SJCRH30 (cell line): ENCODE results near the gene OMP. TPM values are rescaled to one million over a fixed set of nuclear protein-coding genes. Genes with fewer than 3 reads are reported as not detected.
A peak's percentile ranks its signal among the peaks of the same experiment; 100 is the strongest.

Experiments
- DNase-seq, 2 experiments: peaks; one replicate each; pipeline ENCODE4 v3.0.0-alpha.2; 2015 to 2020
- H3K27ac ChIP-seq: fragments of 250-450 bp; sonication (Bioruptor Pico); 2 replicates; pipeline ENCODE4 v1.5.1; 2020; ENCODE audit warnings: mild to moderate bottlenecking, moderate library complexity
- H3K27me3 ChIP-seq: fragments of 250-450 bp; sonication (Bioruptor Pico); 2 replicates; pipeline ENCODE4 v1.5.1; 2020; ENCODE audit warnings: mild to moderate bottlenecking, moderate library complexity
- H3K36me3 ChIP-seq: fragments of 250-450 bp; sonication (Bioruptor Pico); 2 replicates; pipeline ENCODE4 v1.5.1; 2020; ENCODE audit warnings: mild to moderate bottlenecking, moderate library complexity
- H3K4me1 ChIP-seq: fragments of 250-450 bp; sonication (Bioruptor Pico); 2 replicates; pipeline ENCODE4 v1.5.1; 2020; ENCODE audit warnings: mild to moderate bottlenecking, moderate library complexity
- H3K4me3 ChIP-seq: fragments of 250-450 bp; sonication (Bioruptor Pico); 2 replicates; pipeline ENCODE4 v1.5.1; 2020; ENCODE audit warnings: mild to moderate bottlenecking, moderate library complexity
- H3K9me3 ChIP-seq: fragments of 250-450 bp; sonication (Bioruptor Pico); replicated peaks from 2 replicates; pipeline ENCODE4 v1.5.1; 2020; ENCODE audit warnings: mild to moderate bottlenecking, moderate library complexity
- total RNA-seq: library from RNA; depleted of rRNA; stranded (reverse); fragments of >200 nt; shearing (Covaris generic); gene quantifications from 2 replicates; pipeline ENCODE4 v1.2.3, GENCODE V29; 2014

Gene OMP
- total RNA-seq, 1 experiment from 2014 or later: 0.67 TPM

- H3K27ac ChIP-seq: no peak overlapping the region
- no peaks in the 10 kb centered on the region for H3K4me1 ChIP-seq
- no peaks in the 10 kb centered on the region for H3K9me3 ChIP-seq
- no peaks in the 10 kb centered on the region for H3K36me3 ChIP-seq
- no peak overlapping the region for H3K4me3 ChIP-seq
- no peaks in the 10 kb centered on the region for H3K27me3 ChIP-seq
- no peak for DNase-seq
Measured at GRCh38 chr11:77100166-77101042, 2.2 kb upstream of the OMP start.

- Histone ChIP-seq H3K4me1 (no peaks in the 10 kb centered on the region), H3K27ac (no peak overlapping the region), H3K4me3 (no peak overlapping the region), H3K36me3 (no peaks in the 10 kb centered on the region), H3K9me3 (no peaks in the 10 kb centered on the region), H3K27me3 (no peaks in the 10 kb centered on the region)
- DNase-seq: peak in 1 of 2 experiments; percentile 31
Measured at GRCh38 chr11:77101043-77101537, 1.6 kb upstream of the OMP start.

GRCh38 chr11:77103319-77103718, 679 bp downstream of the OMP start:
- no peak overlapping the region for H3K27ac ChIP-seq
- no peak overlapping the region for H3K4me3 ChIP-seq
- H3K27me3 ChIP-seq: no peaks in the 10 kb centered on the region
- no peaks in the 10 kb centered on the region for H3K9me3 ChIP-seq
- DNase-seq: no peak
- peaks cover 14% of the 10 kb centered on the region for H3K4me1 ChIP-seq
- no peaks in the 10 kb centered on the region for H3K36me3 ChIP-seq

GRCh38 chr11:77104727-77105126, 2.1 kb downstream of the OMP start:
- DNase-seq: no peak

GRCh38 chr11:77106321-77106720, 3.7 kb downstream of the OMP start:
- Histone ChIP-seq H3K36me3 (no peaks in the 10 kb centered on the region), H3K4me1 (peaks cover 29% of the 10 kb centered on the region)
- no peak for DNase-seq

More at GRCh38 chr11:77104727-77105126, 2.1 kb downstream of the OMP start:
- H3K4me1 ChIP-seq: peaks cover 28% of the 10 kb centered on the region
- no peaks in the 10 kb centered on the region for H3K27me3 ChIP-seq
- H3K4me3 ChIP-seq: no peak overlapping the region
- H3K9me3 ChIP-seq: no peaks in the 10 kb centered on the region
- H3K36me3 ChIP-seq: no peaks in the 10 kb centered on the region
- no peak overlapping the region for H3K27ac ChIP-seq

GRCh38 chr11:77106759-77107158, 4.1 kb downstream of the OMP start:
- no peak for DNase-seq
- H3K27me3 ChIP-seq: no peaks in the 10 kb centered on the region
- no peak overlapping the region for H3K27ac ChIP-seq
- H3K4me1 ChIP-seq: peaks cover 29% of the 10 kb centered on the region
- H3K36me3 ChIP-seq: no peaks in the 10 kb centered on the region
- no peak overlapping the region for H3K4me3 ChIP-seq
- H3K9me3 ChIP-seq: no peaks in the 10 kb centered on the region

More at GRCh38 chr11:77106321-77106720, 3.7 kb downstream of the OMP start:
- H3K9me3 ChIP-seq: no peaks in the 10 kb centered on the region
- H3K27ac ChIP-seq: no peak overlapping the region
- H3K4me3 ChIP-seq: no peak overlapping the region
- no peaks in the 10 kb centered on the region for H3K27me3 ChIP-seq

- peak; percentile 57 to 62 for DNase-seq
Measured at GRCh38 chr11:77107950-77108349, 5.3 kb downstream of the OMP start.

GRCh38 chr11:77108436-77108835, 5.8 kb downstream of the OMP start:
- no peak for DNase-seq
- Histone ChIP-seq H3K27me3 (no peaks in the 10 kb centered on the region), H3K4me3 (no peak overlapping the region), H3K36me3 (no peaks in the 10 kb centered on the region), H3K4me1 (peaks cover 29% of the 10 kb centered on the region), H3K27ac (no peak overlapping the region), H3K9me3 (no peaks in the 10 kb centered on the region)

More at GRCh38 chr11:77107950-77108349, 5.3 kb downstream of the OMP start:
- Histone ChIP-seq H3K36me3 (no peaks in the 10 kb centered on the region), H3K27ac (no peak overlapping the region), H3K9me3 (no peaks in the 10 kb centered on the region), H3K4me3 (no peak overlapping the region), H3K27me3 (no peaks in the 10 kb centered on the region), H3K4me1 (peaks cover 29% of the 10 kb centered on the region)

- peak; percentile 73 to 74 for DNase-seq
- H3K36me3 ChIP-seq: no peaks in the 10 kb centered on the region
- no peak overlapping the region; the same call in 1 of the 2 replicates for H3K27ac ChIP-seq
- H3K27me3 ChIP-seq: no peaks in the 10 kb centered on the region
- H3K4me1 ChIP-seq: peaks cover 29% of the 10 kb centered on the region
- H3K9me3 ChIP-seq: no peaks in the 10 kb centered on the region
- no peak overlapping the region for H3K4me3 ChIP-seq
Measured at GRCh38 chr11:77109236-77110019, 6.8 kb downstream of the OMP start.

- H3K4me1 ChIP-seq: peaks cover 29% of the 10 kb centered on the region
Measured at GRCh38 chr11:77110836-77111235, 8.2 kb downstream of the OMP start.

GRCh38 chr11:77111277-77111676, 8.6 kb downstream of the OMP start:
- no peak for DNase-seq
- H3K36me3 ChIP-seq: no peaks in the 10 kb centered on the region
- peaks cover 29% of the 10 kb centered on the region for H3K4me1 ChIP-seq
- H3K27me3 ChIP-seq: no peaks in the 10 kb centered on the region
- no peak overlapping the region for H3K27ac ChIP-seq
- no peaks in the 10 kb centered on the region for H3K9me3 ChIP-seq
- H3K4me3 ChIP-seq: no peak overlapping the region

More at GRCh38 chr11:77110836-77111235, 8.2 kb downstream of the OMP start:
- DNase-seq: no peak
- Histone ChIP-seq H3K27ac (no peak overlapping the region), H3K36me3 (no peaks in the 10 kb centered on the region), H3K9me3 (no peaks in the 10 kb centered on the region), H3K4me3 (no peak overlapping the region), H3K27me3 (no peaks in the 10 kb centered on the region)

- Histone ChIP-seq H3K9me3 (no peaks in the 10 kb centered on the region), H3K36me3 (no peaks in the 10 kb centered on the region), H3K27me3 (no peaks in the 10 kb centered on the region), H3K27ac (no peak overlapping the region), H3K4me1 (peaks cover 28% of the 10 kb centered on the region), H3K4me3 (no peak overlapping the region)
- no peak for DNase-seq
Measured at GRCh38 chr11:77111946-77112345, 9.3 kb downstream of the OMP start.

- Histone ChIP-seq H3K27ac (no peak overlapping the region), H3K36me3 (no peaks in the 10 kb centered on the region), H3K4me1 (peaks cover 21% of the 10 kb centered on the region), H3K4me3 (no peak overlapping the region), H3K9me3 (no peaks in the 10 kb centered on the region), H3K27me3 (no peaks in the 10 kb centered on the region)
- DNase-seq: no peak
Measured at GRCh38 chr11:77112641-77113381, 10.2 kb downstream of the OMP start.

GRCh38 chr11:77113382-77114088, 10.9 kb downstream of the OMP start:
- Histone ChIP-seq H3K36me3 (no peaks in the 10 kb centered on the region), H3K27me3 (no peaks in the 10 kb centered on the region), H3K4me1 (peaks cover 13% of the 10 kb centered on the region), H3K9me3 (no peaks in the 10 kb centered on the region), H3K27ac (no peak overlapping the region), H3K4me3 (no peak overlapping the region)
- DNase-seq: peak; percentile 32 to 55
